T-helper 2 cell treated with Interferon-gamma antibody and Interleukin-4, amounts not matched to agents 5 μg/mL and 100 μg/mL, for 36 hours (primary cell): ENCODE data around the gene FHOD3.

Source experiments
- DNase-seq: peaks from one replicate; pipeline ENCODE4 v3.0.0; 2021; ENCODE audit warnings: low spot score
- H3K27ac Mint-ChIP-seq: one replicate; pipeline ENCODE4 v1.8.0; 2021; ENCODE audit warnings: mild to moderate bottlenecking, mixed read lengths
- H3K27me3 Mint-ChIP-seq: one replicate; pipeline ENCODE4 v1.8.0; 2021; ENCODE audit warnings: low read depth, mixed read lengths
- H3K36me3 Mint-ChIP-seq: one replicate; pipeline ENCODE4 v1.8.0; 2021; ENCODE audit warnings: low read depth, mixed read lengths
- H3K4me1 Mint-ChIP-seq: one replicate; pipeline ENCODE4 v1.8.0; 2021; ENCODE audit warnings: low read depth, mixed read lengths
- H3K4me3 Mint-ChIP-seq: one replicate; pipeline ENCODE4 v1.8.0; 2022; ENCODE audit warnings: mild to moderate bottlenecking, moderate library complexity, mixed read lengths
- H3K9me3 Mint-ChIP-seq: one replicate; pipeline ENCODE4 v1.8.0; 2021; ENCODE audit warnings: mixed read lengths

Gene FHOD3

GRCh38 chr18:36334798-36335197 is 37.3 kb downstream of the FHOD3 start:
- Mint-ChIP-seq H3K4me3 (no peak overlapping the region), H3K27me3 (no peaks in the 10 kb centered on the region), H3K27ac (no peak overlapping the region), H3K9me3 (no peaks in the 10 kb centered on the region), H3K4me1 (no peaks in the 10 kb centered on the region), H3K36me3 (no peaks in the 10 kb centered on the region)
- no peak for DNase-seq

- DNase-seq = no peak
- no peaks in the 10 kb centered on the region for H3K36me3 Mint-ChIP-seq
- H3K4me1 Mint-ChIP-seq = no peaks in the 10 kb centered on the region
- H3K27ac Mint-ChIP-seq = no peak overlapping the region
- H3K4me3 Mint-ChIP-seq = no peak overlapping the region
- no peaks in the 10 kb centered on the region for H3K27me3 Mint-ChIP-seq
- no peaks in the 10 kb centered on the region for H3K9me3 Mint-ChIP-seq
Observed at GRCh38 chr18:36335476-36336279, 38.2 kb downstream of the FHOD3 start.

GRCh38 chr18:36337679-36338402 is 40.3 kb downstream of the FHOD3 start:
- no peak for DNase-seq
- no peaks in the 10 kb centered on the region for H3K9me3 Mint-ChIP-seq
- H3K36me3 Mint-ChIP-seq = no peaks in the 10 kb centered on the region
- H3K4me1 Mint-ChIP-seq = no peaks in the 10 kb centered on the region
- H3K4me3 Mint-ChIP-seq = no peak overlapping the region
- H3K27me3 Mint-ChIP-seq = peaks cover 2% of the 10 kb centered on the region
- no peak overlapping the region for H3K27ac Mint-ChIP-seq

- Mint-ChIP-seq H3K4me3 (no peak overlapping the region), H3K36me3 (no peaks in the 10 kb centered on the region), H3K27me3 (peaks cover 2% of the 10 kb centered on the region), H3K27ac (no peak overlapping the region), H3K9me3 (no peaks in the 10 kb centered on the region), H3K4me1 (no peaks in the 10 kb centered on the region)
- DNase-seq = no peak
Observed at GRCh38 chr18:36338403-36338933, 41.0 kb downstream of the FHOD3 start.

- no peak overlapping the region for H3K4me3 Mint-ChIP-seq
Observed at GRCh38 chr18:36340246-36340645, 42.7 kb downstream of the FHOD3 start.

GRCh38 chr18:36341944-36342343 is 44.4 kb downstream of the FHOD3 start:
- Mint-ChIP-seq H3K4me1 (no peaks in the 10 kb centered on the region), H3K27ac (no peak overlapping the region), H3K4me3 (no peak overlapping the region), H3K9me3 (no peaks in the 10 kb centered on the region), H3K36me3 (no peaks in the 10 kb centered on the region), H3K27me3 (peaks cover 2% of the 10 kb centered on the region)
- DNase-seq = no peak

More at GRCh38 chr18:36340246-36340645, 42.7 kb downstream of the FHOD3 start:
- no peak overlapping the region for H3K27ac Mint-ChIP-seq
- no peaks in the 10 kb centered on the region for H3K36me3 Mint-ChIP-seq
- H3K4me1 Mint-ChIP-seq = no peaks in the 10 kb centered on the region
- H3K9me3 Mint-ChIP-seq = no peaks in the 10 kb centered on the region
- DNase-seq = no peak
- H3K27me3 Mint-ChIP-seq = peaks cover 2% of the 10 kb centered on the region

- no peaks in the 10 kb centered on the region for H3K4me1 Mint-ChIP-seq
- no peaks in the 10 kb centered on the region for H3K9me3 Mint-ChIP-seq
- no peak overlapping the region for H3K27ac Mint-ChIP-seq
- no peak overlapping the region for H3K4me3 Mint-ChIP-seq
- no peaks in the 10 kb centered on the region for H3K36me3 Mint-ChIP-seq
- H3K27me3 Mint-ChIP-seq = no peaks in the 10 kb centered on the region
- DNase-seq = no peak
Observed at GRCh38 chr18:36348331-36348730, 50.8 kb downstream of the FHOD3 start.

- Mint-ChIP-seq H3K27ac (no peak overlapping the region), H3K4me1 (no peaks in the 10 kb centered on the region), H3K27me3 (no peaks in the 10 kb centered on the region), H3K36me3 (no peaks in the 10 kb centered on the region), H3K9me3 (no peaks in the 10 kb centered on the region), H3K4me3 (no peak overlapping the region)
- DNase-seq = no peak
Observed at GRCh38 chr18:36348971-36349417, 51.5 kb downstream of the FHOD3 start.

GRCh38 chr18:36349552-36349951 is 52.0 kb downstream of the FHOD3 start:
- Mint-ChIP-seq H3K4me3 (no peak overlapping the region), H3K27ac (no peak overlapping the region), H3K36me3 (no peaks in the 10 kb centered on the region), H3K9me3 (no peaks in the 10 kb centered on the region), H3K27me3 (no peaks in the 10 kb centered on the region), H3K4me1 (no peaks in the 10 kb centered on the region)
- no peak for DNase-seq

GRCh38 chr18:36350251-36350651 is 52.7 kb downstream of the FHOD3 start:
- no peaks in the 10 kb centered on the region for H3K9me3 Mint-ChIP-seq

GRCh38 chr18:36350839-36351469 is 53.4 kb downstream of the FHOD3 start:
- H3K27ac Mint-ChIP-seq = no peak overlapping the region
- no peaks in the 10 kb centered on the region for H3K27me3 Mint-ChIP-seq

More at GRCh38 chr18:36350251-36350651, 52.7 kb downstream of the FHOD3 start:
- Mint-ChIP-seq H3K27me3 (no peaks in the 10 kb centered on the region), H3K27ac (no peak overlapping the region), H3K4me1 (no peaks in the 10 kb centered on the region), H3K36me3 (no peaks in the 10 kb centered on the region), H3K4me3 (no peak overlapping the region)
- no peak for DNase-seq

GRCh38 chr18:36352384-36352783 is 54.9 kb downstream of the FHOD3 start:
- no peaks in the 10 kb centered on the region for H3K27me3 Mint-ChIP-seq
- H3K4me3 Mint-ChIP-seq = no peak overlapping the region
- H3K27ac Mint-ChIP-seq = no peak overlapping the region
- H3K4me1 Mint-ChIP-seq = no peaks in the 10 kb centered on the region
- H3K9me3 Mint-ChIP-seq = no peaks in the 10 kb centered on the region
- DNase-seq = no peak
- H3K36me3 Mint-ChIP-seq = no peaks in the 10 kb centered on the region

More at GRCh38 chr18:36350839-36351469, 53.4 kb downstream of the FHOD3 start:
- no peaks in the 10 kb centered on the region for H3K36me3 Mint-ChIP-seq
- H3K4me1 Mint-ChIP-seq = no peaks in the 10 kb centered on the region
- H3K4me3 Mint-ChIP-seq = no peak overlapping the region
- no peak for DNase-seq
- H3K9me3 Mint-ChIP-seq = no peaks in the 10 kb centered on the region

- Mint-ChIP-seq H3K27ac (no peak overlapping the region), H3K4me1 (no peaks in the 10 kb centered on the region), H3K36me3 (no peaks in the 10 kb centered on the region), H3K4me3 (no peak overlapping the region), H3K27me3 (no peaks in the 10 kb centered on the region), H3K9me3 (no peaks in the 10 kb centered on the region)
- no peak for DNase-seq
Observed at GRCh38 chr18:36354989-36355388, 57.5 kb downstream of the FHOD3 start.

GRCh38 chr18:36355511-36355910 is 58.0 kb downstream of the FHOD3 start:
- H3K27ac Mint-ChIP-seq = no peak overlapping the region
- H3K4me1 Mint-ChIP-seq = no peaks in the 10 kb centered on the region
- H3K36me3 Mint-ChIP-seq = no peaks in the 10 kb centered on the region
- H3K4me3 Mint-ChIP-seq = no peak overlapping the region
- H3K9me3 Mint-ChIP-seq = no peaks in the 10 kb centered on the region
- no peak for DNase-seq
- no peaks in the 10 kb centered on the region for H3K27me3 Mint-ChIP-seq
